Activated effector memory CD4-positive, alpha-beta T cell treated with Interleukin-2 at 50 U/mL for 16 hours (primary cell): ENCODE data around the gene SNRPN.
"Not testable (repeated sequence)": the region's sequence is repeated elsewhere in the genome, so short reads cannot be mapped to it uniquely, and the experiment has no call there.

ENCODE experiments used
- DNase-seq: peaks from one replicate; pipeline ENCODE4 v3.0.0-alpha.2; 2020

The SNRPN gene

DNA sequence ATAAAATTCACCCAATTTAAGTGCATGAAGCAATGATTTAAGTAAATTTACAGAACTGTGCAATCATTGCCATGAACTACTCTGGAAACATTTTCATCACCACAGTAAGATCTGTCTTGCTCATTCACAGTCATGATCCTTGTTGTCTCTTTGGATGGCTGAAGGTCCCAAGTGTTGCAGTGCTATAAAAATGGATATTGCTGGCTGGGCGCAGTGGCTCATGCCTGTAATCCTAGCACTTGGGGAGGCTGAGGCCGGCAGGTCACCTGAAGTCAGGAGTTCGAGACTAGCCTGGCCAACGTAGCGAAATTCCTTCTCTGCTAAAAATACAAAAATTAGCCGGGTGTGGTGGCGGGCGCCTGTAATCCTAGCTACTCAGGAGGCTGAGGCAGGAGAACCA lies 17.0 kb downstream of the SNRPN start:
- DNase-seq, result no peak

- DNase-seq, result not testable (repeated sequence)
Observed at GRCh38 chr15:24972707-24973106, 17.9 kb downstream of the SNRPN start.

- no peak for DNase-seq
Observed at GRCh38 chr15:24976932-24977331, 22.1 kb downstream of the SNRPN start.

GRCh38 chr15:24977686-24978085 lies 22.9 kb downstream of the SNRPN start:
- DNase-seq, result no peak

DNA sequence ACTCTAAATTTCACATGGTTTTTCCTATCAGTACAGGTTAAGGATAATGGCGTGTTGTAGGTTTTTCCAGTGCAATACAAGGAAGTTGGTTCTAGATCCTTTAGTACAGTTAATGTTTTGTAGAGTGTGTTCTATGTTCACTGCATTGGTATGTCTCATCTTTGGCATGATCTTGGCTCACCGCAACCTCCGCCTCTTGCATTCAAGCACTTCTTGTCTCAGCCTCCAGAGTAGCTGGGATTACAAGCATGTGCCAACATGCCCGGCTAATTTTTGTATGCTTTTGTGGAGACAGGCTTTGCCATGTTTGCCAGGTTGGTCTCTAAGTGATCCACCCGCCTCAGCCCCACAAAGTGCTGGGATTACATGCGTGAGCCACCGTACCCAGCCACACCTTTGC lies 30.4 kb downstream of the SNRPN start:
- DNase-seq, result no peak

- no peak for DNase-seq
Observed at GRCh38 chr15:24986653-24987052, 31.9 kb downstream of the SNRPN start.

GRCh38 chr15:25019434-25019833 lies 64.6 kb downstream of the SNRPN start:
- no peak for DNase-seq

- DNase-seq, result no peak
Observed at GRCh38 chr15:25022233-25022632, 67.4 kb downstream of the SNRPN start.
